HG03439 (cell line): Measurements from ENCODE around the gene SIX4.

ENCODE experiments used
- ATAC-seq: cut with Tn5 transposase; IDR thresholded peaks from one replicate; pipeline ENCODE4 v1.9.1; 2021; ENCODE audit warnings: mild to moderate bottlenecking, moderate library complexity; ENCODE audit not compliant: unreplicated experiment

The SIX4 gene

DNA sequence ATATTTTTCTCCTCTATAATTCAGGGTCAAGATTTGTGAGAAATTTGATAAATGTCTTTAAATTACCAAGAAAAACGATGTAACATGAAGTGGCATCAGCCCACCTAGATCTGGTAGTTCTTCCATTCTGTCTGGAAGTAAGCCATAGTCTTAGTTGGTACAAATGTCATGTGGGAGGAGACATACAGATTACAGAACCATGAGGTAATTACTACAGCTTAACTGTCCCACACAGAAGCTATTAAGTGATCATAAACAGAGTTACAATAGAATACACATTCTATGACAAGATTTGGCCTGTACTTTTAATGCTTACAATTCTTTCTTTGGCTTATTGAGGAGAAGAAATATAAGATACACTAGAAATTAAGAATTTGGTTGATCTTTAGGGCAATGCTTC, 61.2 kb downstream of the SIX4 start:
- no peak for ATAC-seq

DNA sequence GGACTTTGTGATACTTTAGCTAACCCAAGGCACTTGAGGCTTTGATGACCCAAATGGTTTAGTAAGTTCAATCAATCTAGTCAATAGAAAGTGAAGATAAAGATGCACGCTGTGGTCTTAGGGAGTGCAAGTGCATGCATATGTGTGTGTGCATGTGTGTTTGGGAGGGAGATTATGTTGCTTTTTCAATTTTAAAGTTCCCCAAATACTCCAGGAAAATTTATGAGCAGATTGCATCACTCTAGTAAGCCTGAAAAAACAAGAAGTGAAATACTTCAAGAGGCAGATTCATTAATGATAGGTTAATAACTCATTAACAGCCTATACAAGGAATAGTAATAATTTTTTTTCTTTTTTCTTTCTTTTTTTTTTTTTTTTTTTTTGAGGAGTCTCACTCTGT, 62.4 kb downstream of the SIX4 start:
- no peak for ATAC-seq
